ENCODE results near the gene RAP2B.
"Not testable (repeated sequence)": the region's sequence is repeated elsewhere in the genome, so short reads cannot be mapped to it uniquely, and the experiment has no call there.

Gene RAP2B

GRCh38 chr3:153193786-153194476 is 31.9 kb downstream of the RAP2B start:
- not testable (repeated sequence) for DNase-seq (ENCODE audit: low spot score)

DNA sequence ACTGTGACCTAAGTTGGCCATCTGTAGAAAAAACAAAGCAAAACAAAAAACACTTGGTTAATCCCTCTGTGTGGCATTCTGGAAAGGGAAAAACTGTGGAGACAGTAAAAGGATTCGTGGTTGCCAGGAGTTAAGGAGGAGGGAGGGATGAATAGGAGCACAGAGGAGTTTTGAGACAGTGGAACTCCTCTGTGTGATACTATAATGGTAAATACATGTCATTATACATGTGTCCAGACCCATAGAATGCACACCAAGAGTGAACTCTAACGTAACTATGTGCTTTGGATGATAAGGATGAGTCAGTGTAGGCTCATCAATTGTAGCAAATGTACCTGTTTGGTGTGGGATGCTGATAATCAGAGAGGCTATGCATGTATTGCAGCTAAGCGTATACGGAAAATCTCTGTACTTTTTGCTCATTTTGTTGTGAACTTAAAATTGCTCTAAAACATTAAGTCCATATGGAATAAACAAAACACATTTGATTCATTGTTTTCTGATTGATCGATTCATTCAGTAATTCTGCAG is 33.4 kb downstream of the RAP2B start:
- DNase-seq (ENCODE audit: low spot score) = no peak

DNA sequence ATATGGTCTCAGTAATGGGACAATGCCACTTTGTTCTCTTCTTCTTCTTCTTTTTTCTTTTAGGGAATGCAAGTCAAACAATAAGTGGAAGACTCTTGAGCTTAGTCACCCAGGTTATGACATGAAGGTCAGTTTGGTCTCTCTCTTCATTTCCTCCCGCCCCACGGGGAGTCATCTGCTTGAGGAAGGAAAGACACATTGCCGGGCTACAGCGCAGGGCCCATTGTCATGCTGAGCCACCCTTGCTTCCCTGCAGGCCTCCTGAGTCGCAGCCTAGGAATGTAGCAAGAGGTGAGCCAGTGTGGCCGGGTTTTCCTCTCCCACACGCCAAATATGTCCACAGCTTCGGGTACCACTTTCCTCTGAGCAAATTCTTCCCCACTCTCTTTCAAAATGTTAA is 47.6 kb downstream of the RAP2B start:
- no peak for DNase-seq (ENCODE audit: low spot score)

GRCh38 chr3:153210146-153210545 is 48.1 kb downstream of the RAP2B start:
- no peak for DNase-seq (ENCODE audit: low spot score)

DNA sequence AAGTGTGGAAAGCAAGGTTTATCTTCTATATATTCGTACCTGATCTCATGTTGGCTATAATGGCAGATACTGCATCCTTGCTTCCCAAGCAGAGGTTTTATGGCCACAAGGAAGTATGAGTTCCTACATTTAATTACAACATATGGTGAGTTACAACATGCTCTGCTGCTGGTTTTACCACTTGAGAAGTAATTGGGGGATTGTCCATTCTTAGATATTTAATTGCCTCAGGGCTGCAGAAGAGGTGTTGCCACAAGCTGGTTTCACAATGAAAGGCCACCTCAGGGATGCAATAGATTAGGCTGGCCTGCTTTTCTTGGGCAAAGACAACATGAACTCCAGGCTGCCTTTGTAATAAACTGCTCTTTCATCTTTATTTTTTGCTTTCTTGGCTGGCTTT is 48.6 kb downstream of the RAP2B start:
- no peak for DNase-seq (ENCODE audit: low spot score)

- no peak for DNase-seq (ENCODE audit: low spot score)
Observed at GRCh38 chr3:153215497-153215896, 53.5 kb downstream of the RAP2B start.

- DNase-seq (ENCODE audit: low spot score) = no peak
Observed at GRCh38 chr3:153215966-153216365, 53.9 kb downstream of the RAP2B start.

DNA sequence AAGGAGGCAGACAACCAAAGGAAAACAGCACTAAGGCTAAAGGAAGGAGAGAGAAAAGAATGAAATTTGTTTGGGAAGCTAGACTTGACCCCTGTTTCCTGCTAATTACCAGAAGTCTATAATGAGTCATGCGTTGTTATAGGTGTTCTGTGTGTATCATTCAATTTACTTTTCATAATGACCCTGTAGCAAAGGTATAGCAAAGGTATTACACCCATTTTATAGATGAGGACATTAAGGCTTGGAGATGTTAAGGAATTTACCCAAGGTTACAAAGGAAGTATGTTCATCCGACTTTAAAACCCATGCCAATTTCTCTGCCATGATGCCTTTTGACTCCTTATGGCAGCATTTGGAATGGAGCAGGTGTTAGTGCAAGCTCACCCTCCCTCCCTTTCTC is 54.9 kb downstream of the RAP2B start:
- no peak for DNase-seq (ENCODE audit: low spot score)

DNA sequence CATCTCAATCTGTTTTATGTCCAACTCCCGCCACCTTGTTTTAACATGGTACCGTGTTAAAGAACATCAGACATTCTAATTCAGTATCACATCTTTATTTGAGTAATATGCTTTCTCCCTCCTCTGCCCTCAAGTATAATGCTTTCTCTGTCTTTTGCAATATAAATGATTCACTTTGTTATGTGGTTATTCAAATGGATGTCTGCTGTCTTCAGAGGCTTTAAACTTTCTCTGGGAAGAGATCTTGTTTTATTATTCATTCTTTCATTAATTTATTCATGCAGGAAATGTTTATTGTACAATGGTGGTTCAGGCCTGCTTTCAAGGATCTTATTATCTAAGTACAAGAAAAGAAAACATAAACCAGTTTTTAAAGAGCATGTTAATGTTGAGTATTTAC is 57.1 kb downstream of the RAP2B start:
- DNase-seq (ENCODE audit: low spot score) = no peak

Data from germinal center (tissue), 1 donor.